Measurements from ENCODE around the gene CYTH1. TPM values are rescaled to one million over a fixed set of nuclear protein-coding genes. Genes with fewer than 3 reads are reported as not detected.

The CYTH1 gene
- total RNA-seq, 1 donor from 2014 or later = 28.9 TPM

- Histone ChIP-seq H3K9me3 (replicated peaks) (no peaks in the 10 kb centered on the region), H3K27me3 (ENCODE audit: low read depth) (no peaks in the 10 kb centered on the region), H3K4me3 (no peak overlapping the region), H3K27ac (replicated peaks) (peak overlapping the region; percentile 77), H3K4me1 (peaks cover 61% of the 10 kb centered on the region), H3K36me3 (peaks cover 16% of the 10 kb centered on the region)
- intact Hi-C loops (cut with micrococcal nuclease) = no loop called here
- TF ChIP-seq, protein P1, sequence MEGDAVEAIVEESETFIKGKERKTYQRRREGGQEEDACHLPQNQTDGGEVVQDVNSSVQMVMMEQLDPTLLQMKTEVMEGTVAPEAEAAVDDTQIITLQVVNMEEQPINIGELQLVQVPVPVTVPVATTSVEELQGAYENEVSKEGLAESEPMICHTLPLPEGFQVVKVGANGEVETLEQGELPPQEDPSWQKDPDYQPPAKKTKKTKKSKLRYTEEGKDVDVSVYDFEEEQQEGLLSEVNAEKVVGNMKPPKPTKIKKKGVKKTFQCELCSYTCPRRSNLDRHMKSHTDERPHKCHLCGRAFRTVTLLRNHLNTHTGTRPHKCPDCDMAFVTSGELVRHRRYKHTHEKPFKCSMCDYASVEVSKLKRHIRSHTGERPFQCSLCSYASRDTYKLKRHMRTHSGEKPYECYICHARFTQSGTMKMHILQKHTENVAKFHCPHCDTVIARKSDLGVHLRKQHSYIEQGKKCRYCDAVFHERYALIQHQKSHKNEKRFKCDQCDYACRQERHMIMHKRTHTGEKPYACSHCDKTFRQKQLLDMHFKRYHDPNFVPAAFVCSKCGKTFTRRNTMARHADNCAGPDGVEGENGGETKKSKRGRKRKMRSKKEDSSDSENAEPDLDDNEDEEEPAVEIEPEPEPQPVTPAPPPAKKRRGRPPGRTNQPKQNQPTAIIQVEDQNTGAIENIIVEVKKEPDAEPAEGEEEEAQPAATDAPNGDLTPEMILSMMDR (IDR thresholded peaks at IDR 0.05; ENCODE audit: borderline replicate concordance) = no peak
- DNase-seq = no peak
Measured at GRCh38 chr17:78790552-78790951, 8.5 kb upstream of the CYTH1 start.

DNA sequence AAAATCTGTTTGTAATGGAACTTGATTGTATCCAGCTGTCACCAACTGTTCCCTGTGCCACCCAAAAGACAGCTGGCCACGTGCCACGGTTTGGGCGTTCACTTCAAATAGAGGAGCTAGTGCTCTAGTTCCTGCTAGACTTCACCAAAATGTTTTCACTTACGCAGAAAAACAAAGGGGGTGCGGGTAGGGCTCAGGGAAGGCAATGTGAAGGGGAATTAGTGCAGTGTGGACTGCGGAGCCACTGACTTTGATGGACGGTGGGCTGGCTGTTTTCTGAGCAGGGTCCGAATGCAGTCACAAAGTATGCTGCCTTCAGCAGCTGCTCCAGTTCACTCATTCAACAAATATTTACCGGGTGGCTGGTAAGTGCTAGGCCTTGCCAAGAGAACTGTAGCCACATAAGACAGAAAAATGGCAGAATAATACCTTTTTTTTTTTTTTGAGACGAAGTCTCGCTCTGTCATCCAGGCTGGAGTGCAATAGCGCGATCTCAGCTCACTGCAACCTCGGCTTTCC lies 7.6 kb upstream of the CYTH1 start:
- peaks cover 58% of the 10 kb centered on the region for H3K4me1 ChIP-seq
- intact Hi-C loops (cut with micrococcal nuclease) = no loop called here

DNA sequence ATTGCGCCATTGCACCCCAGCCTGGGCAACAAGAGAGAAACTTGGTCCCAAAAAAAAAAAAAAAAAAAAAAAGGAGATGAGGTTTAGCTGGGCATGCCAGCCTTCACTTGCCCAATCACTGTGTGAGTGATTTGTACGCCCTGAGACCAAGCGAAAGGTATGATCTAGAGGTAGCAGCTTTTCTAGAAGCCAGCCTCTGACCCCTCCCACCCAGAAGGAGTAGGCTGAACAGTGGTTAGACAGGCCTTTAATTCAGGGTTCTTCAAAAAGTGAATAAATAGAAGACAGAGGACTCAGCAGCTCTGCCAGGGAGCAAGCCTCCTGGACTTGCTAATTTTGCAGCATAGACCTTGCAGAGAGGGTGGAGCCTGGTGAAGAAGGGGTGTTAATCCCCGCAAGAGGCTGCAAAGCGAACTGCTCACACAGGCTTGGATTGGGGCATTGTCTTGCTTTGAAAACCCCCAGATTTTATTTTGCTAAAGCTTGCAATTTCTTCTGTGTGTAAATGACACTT lies 7.1 kb upstream of the CYTH1 start:
- Histone ChIP-seq H3K36me3 (peaks cover 2% of the 10 kb centered on the region), H3K4me1 (peaks cover 54% of the 10 kb centered on the region), H3K27me3 (ENCODE audit: low read depth) (no peaks in the 10 kb centered on the region), H3K27ac (replicated peaks) (peak overlapping the region; percentile 77), H3K4me3 (no peak overlapping the region), H3K9me3 (replicated peaks) (no peaks in the 10 kb centered on the region)
- TF ChIP-seq, protein P1 (IDR thresholded peaks at IDR 0.05; ENCODE audit: borderline replicate concordance) = no peak
- no peak for DNase-seq
- intact Hi-C loops (cut with micrococcal nuclease) = no loop called here

More for the DNA sequence above, 7.6 kb upstream of the CYTH1 start:
- Histone ChIP-seq H3K27me3 (ENCODE audit: low read depth) (no peaks in the 10 kb centered on the region), H3K9me3 (replicated peaks) (no peaks in the 10 kb centered on the region), H3K4me3 (no peak overlapping the region), H3K36me3 (peaks cover 8% of the 10 kb centered on the region), H3K27ac (replicated peaks) (peak overlapping the region; percentile 77)
- TF ChIP-seq, protein P1 (IDR thresholded peaks at IDR 0.05; ENCODE audit: borderline replicate concordance) = no peak
- peak; percentile 86 for DNase-seq

- H3K27ac ChIP-seq (replicated peaks) = peak overlapping the region; percentile 77
- intact Hi-C loops (cut with micrococcal nuclease) = no loop called here
- no peak overlapping the region for H3K4me3 ChIP-seq
- peaks cover 49% of the 10 kb centered on the region for H3K4me1 ChIP-seq
- DNase-seq = no peak
- TF ChIP-seq, protein P1 (IDR thresholded peaks at IDR 0.05; ENCODE audit: borderline replicate concordance) = no peak
- no peaks in the 10 kb centered on the region for H3K27me3 ChIP-seq (ENCODE audit: low read depth)
- no peaks in the 10 kb centered on the region for H3K9me3 ChIP-seq (replicated peaks)
- no peaks in the 10 kb centered on the region for H3K36me3 ChIP-seq
Measured at GRCh38 chr17:78788451-78788850, 6.4 kb upstream of the CYTH1 start.

GRCh38 chr17:78787444-78787843 lies 5.4 kb upstream of the CYTH1 start:
- no peaks in the 10 kb centered on the region for H3K36me3 ChIP-seq
- H3K27me3 ChIP-seq (ENCODE audit: low read depth) = no peaks in the 10 kb centered on the region
- DNase-seq = no peak
- no peak overlapping the region for H3K4me3 ChIP-seq
- H3K4me1 ChIP-seq = peaks cover 57% of the 10 kb centered on the region
- no peak overlapping the region for H3K27ac ChIP-seq (replicated peaks)
- intact Hi-C loops (cut with micrococcal nuclease) = no loop called here
- TF ChIP-seq, protein P1 (IDR thresholded peaks at IDR 0.05; ENCODE audit: borderline replicate concordance) = no peak
- no peaks in the 10 kb centered on the region for H3K9me3 ChIP-seq (replicated peaks)

Measured in left ventricle myocardium inferior (tissue), 1 donor.